ENCODE data around the gene CCDC195.
"Not testable (repeated sequence)": the region's sequence is repeated elsewhere in the genome, so short reads cannot be mapped to it uniquely, and the experiment has no call there.

The CCDC195 gene

GRCh38 chr2:224689539-224689938, 26.6 kb downstream of the CCDC195 start:
- no peak for DNase-seq

DNA sequence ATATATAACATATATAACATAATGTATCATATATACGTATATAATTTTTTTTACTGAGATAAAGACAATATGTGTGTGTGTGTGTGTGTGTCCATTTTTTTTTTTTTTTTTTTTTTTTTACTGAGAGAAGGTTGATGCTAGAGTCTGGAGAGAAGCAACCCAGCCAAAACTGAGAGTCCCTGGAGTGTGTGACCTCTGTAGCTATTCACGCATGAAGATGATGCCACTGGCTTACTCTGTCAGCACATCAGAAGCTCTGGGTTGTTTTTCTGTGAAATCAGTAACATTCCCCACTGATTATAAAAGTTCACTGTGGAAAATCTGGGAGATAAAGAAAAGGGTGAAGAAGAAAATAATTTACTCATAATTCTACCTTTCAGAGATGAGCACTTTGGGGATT, 27.2 kb downstream of the CCDC195 start:
- DNase-seq, result no peak

DNA sequence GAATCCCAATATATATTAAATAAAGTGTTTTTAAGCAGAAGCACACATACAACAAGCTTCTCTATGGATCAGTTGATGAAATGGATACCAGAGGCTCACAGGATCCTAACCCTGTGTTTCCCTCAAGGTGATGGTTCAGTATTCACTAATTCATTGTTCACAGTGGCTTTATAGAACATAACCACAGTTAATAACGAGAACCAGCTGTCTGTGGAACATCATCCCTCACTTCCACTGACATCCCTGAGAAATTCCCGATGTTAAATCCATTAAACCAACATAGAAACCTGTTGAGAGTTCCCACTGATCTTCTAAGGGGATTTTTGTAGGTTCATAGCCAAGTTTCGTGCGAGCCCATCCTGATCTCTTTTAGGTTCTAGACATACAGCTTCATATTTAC, 29.0 kb downstream of the CCDC195 start:
- no peak for DNase-seq

- no peak for DNase-seq
Measured at GRCh38 chr2:224685121-224685520, 31.0 kb downstream of the CCDC195 start.

DNA sequence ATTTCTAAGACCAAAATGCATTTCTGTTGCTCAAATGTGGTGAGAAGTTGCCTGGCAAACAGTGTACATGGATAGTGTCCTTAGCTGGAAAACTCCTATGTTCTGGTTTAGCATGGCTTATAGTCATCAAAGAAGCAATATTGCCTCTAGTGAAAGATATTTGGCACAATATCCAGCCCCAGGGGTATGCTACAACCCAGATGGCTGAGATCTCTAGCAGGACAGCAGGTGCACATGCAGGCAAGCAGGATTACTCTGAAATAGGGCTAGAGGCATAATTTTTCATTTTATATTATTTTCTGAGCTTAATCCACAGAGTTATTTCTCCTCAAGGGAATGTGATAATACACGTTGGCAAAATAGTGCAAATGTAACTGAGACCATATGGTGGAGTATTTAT, 34.0 kb downstream of the CCDC195 start:
- no peak for DNase-seq

DNA sequence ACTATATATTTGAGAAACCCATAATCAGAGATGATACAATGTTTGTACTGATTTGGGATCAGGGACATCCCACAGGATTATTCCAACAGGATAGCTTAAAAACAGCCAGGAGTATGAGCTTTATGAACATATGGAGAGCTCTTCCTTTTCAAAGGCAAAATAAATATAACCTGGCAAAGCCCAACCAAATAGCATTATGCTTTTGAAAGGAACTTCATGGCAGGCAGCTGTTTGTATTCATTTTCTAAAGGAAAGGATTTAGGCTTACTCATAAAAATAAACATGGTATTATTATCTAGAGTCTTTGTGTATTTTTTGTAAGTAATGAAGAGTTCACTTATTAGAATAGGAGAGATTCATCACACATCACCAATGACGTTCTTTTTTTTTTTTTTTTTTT, 44.4 kb downstream of the CCDC195 start:
- DNase-seq, result no peak

- no peak for DNase-seq
Measured at GRCh38 chr2:224670203-224670602, 46.0 kb downstream of the CCDC195 start.

GRCh38 chr2:224669449-224669848, 46.7 kb downstream of the CCDC195 start:
- DNase-seq, result no peak

DNA sequence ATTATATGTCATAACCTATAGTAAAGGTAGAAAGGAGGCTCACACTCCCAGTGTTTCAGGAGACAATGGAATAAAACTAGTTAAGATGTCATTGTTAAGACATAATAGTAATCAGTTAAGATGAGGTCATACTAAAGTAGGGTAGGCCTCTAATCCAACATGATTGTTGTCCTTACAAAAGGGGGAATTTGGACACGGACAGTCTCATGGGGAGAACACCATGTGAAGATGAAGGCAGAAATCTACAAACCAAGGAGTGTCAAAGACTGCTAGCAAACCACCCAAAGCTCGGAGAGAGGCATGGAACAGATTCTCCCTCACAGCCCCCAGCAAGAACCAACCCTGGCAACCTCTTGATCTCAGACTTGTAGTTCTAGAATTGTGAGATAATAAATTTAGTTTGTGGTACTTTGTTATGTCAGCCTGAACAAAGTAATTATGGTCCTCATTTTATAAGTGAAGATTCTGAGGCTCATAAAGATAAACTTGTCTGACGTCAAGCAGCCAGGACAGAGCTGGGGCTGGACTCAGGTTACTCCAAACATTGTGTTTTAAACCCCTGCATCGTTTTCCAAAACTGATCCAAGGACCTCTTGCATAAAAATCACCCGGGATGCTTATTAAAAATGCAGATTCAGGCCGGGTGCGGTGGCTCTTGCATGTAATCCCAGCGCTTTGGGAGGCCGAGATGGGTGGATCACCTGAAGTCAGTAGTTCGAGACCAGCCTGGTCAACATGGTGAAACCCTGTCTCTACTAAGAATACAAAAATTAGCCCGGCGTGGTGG, 47.8 kb downstream of the CCDC195 start:
- no peak for DNase-seq

DNA sequence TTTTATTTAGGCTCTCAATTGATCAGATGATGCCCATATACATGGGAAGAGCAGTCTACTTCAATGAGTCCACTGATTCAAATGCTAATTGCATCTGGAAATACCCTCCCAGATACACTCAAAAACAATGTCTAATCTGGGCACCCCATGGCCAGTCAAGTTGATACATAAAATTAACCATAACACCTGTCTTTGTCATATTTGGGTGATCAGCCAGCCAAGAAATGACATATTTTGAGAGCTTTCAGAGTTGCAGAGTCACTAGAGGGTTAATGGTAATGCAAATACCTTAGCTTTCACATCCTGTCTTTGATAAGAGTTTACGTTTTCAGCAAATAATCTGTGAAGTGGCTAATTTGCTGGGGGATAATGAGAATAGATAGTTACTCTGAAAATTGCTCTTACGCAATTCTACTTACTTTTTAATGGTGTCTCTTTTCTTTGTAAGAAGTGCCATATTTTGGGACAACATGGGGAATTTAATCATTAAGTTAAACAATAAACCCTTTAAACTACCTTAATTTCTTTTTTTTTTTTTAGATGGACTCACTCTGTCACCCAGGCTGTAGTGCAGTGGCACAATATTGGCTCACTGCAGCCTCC, 49.1 kb downstream of the CCDC195 start:
- DNase-seq, result no peak

- DNase-seq, result not testable (repeated sequence)
Measured at GRCh38 chr2:224663322-224663721, 52.8 kb downstream of the CCDC195 start.

GRCh38 chr2:224661708-224662107, 54.5 kb downstream of the CCDC195 start:
- DNase-seq, result not testable (repeated sequence)

DNA sequence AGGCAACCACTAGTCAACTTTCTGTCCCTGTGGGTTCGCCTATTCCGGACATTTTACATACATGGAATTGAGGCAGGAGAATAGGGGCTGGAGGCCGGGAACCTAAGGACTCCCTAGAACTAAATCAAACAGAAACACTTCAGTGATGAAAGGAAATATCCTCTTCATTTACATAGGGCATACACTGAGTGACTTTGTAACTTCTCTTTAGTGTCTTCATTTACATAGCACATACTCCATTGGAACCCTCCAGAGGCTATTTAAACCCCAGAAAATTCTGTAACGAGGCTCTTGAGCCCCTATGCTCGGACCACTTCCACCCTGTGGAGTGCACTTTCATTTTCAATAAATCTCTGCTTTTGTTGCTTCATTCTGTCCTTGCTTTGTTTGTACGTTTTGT, 56.5 kb downstream of the CCDC195 start:
- DNase-seq, result no peak

GRCh38 chr2:224658780-224659405, 57.3 kb downstream of the CCDC195 start:
- no peak for DNase-seq

- no peak for DNase-seq
Measured at GRCh38 chr2:224657349-224657748, 58.8 kb downstream of the CCDC195 start.

GRCh38 chr2:224655006-224655537, 61.1 kb downstream of the CCDC195 start:
- no peak for DNase-seq

Data from activated naive CD4-positive, alpha-beta T cell treated with anti-CD3 and anti-CD28 coated beads, Interleukin-2, amount 50 U/mL, for 16 hours (primary cell).